ENCODE data around the gene KRTAP4-16. TPM values are rescaled to one million over a fixed set of nuclear protein-coding genes. Genes with fewer than 3 reads are reported as not detected.
"Not testable (repeated sequence)": the region's sequence is repeated elsewhere in the genome, so short reads cannot be mapped to it uniquely, and the experiment has no call there.

Gene KRTAP4-16
- total RNA-seq, 4 donors from 2014 or later: not detected

- no peak for TF ChIP-seq CTCF (IDR thresholded peaks at IDR 0.05)
- TF ChIP-seq POLR2A (IDR thresholded peaks at IDR 0.05): no peak
- H3K27ac ChIP-seq: no peak within 1 kb of the TSS
- no peaks in the 10 kb centered on the region for H3K27me3 ChIP-seq
- H3K4me1 ChIP-seq: no peaks in the 10 kb centered on the region
- DNase-seq: no peak
- H3K36me3 ChIP-seq: no peaks in the 10 kb centered on the region
- no peaks in the 10 kb centered on the region for H3K9me3 ChIP-seq
- no peak within 1 kb of the TSS for H3K4me3 ChIP-seq
Measured at GRCh38 chr17:41060052-41060604, 41.9 kb downstream of the KRTAP4-16 start, which contains the start of gene KRTAP2-3. KRTAP2-3 (minus strand) TSS chr17:41060114; CDS start chr17:41060050, 64 bp downstream.

- H3K4me1 ChIP-seq, DNase-seq, H3K9me3 ChIP-seq, H3K36me3 ChIP-seq, H3K27ac ChIP-seq, H3K4me3 ChIP-seq, H3K27me3 ChIP-seq: not testable (repeated sequence)
Measured at GRCh38 chr17:41059276-41060051, 42.5 kb downstream of the KRTAP4-16 start.

- no peaks in the 10 kb centered on the region for H3K36me3 ChIP-seq
- H3K4me1 ChIP-seq: no peaks in the 10 kb centered on the region
- H3K27ac ChIP-seq: no peak overlapping the region
- no peaks in the 10 kb centered on the region for H3K9me3 ChIP-seq
- TF ChIP-seq CTCF (IDR thresholded peaks at IDR 0.05): no peak
- TF ChIP-seq POLR2A (IDR thresholded peaks at IDR 0.05): no peak
- DNase-seq: no peak
- no peaks in the 10 kb centered on the region for H3K27me3 ChIP-seq
- no peak overlapping the region for H3K4me3 ChIP-seq
Measured at GRCh38 chr17:41058741-41059140, 43.3 kb downstream of the KRTAP4-16 start.

- no peak for TF ChIP-seq POLR2A (IDR thresholded peaks at IDR 0.05)
- no peak for TF ChIP-seq CTCF (IDR thresholded peaks at IDR 0.05)
- Histone ChIP-seq H3K27me3 (no peaks in the 10 kb centered on the region), H3K9me3 (no peaks in the 10 kb centered on the region), H3K27ac (no peak overlapping the region), H3K4me3 (no peak overlapping the region), H3K4me1 (no peaks in the 10 kb centered on the region), H3K36me3 (no peaks in the 10 kb centered on the region)
- no peak for DNase-seq
Measured at GRCh38 chr17:41057547-41057946, 44.5 kb downstream of the KRTAP4-16 start.

GRCh38 chr17:41055130-41055529 is 46.9 kb downstream of the KRTAP4-16 start, which contains the start of gene KRTAP2-2:
KRTAP2-2 (minus strand) TSS chr17:41055230; CDS start chr17:41055211, 19 bp downstream.
- H3K4me1 ChIP-seq, H3K27ac ChIP-seq, DNase-seq, H3K36me3 ChIP-seq, H3K27me3 ChIP-seq, H3K9me3 ChIP-seq, H3K4me3 ChIP-seq: not testable (repeated sequence)

GRCh38 chr17:41054556-41054955 is 47.5 kb downstream of the KRTAP4-16 start:
- DNase-seq, H3K4me1 ChIP-seq, H3K27ac ChIP-seq, H3K36me3 ChIP-seq, H3K27me3 ChIP-seq, H3K4me3 ChIP-seq, H3K9me3 ChIP-seq: not testable (repeated sequence)

GRCh38 chr17:41054025-41054424 is 48.0 kb downstream of the KRTAP4-16 start:
- Histone ChIP-seq H3K36me3 (no peaks in the 10 kb centered on the region), H3K4me1 (no peaks in the 10 kb centered on the region), H3K4me3 (no peak overlapping the region), H3K27ac (no peak overlapping the region), H3K27me3 (peaks cover 0 to under 1% of the 10 kb centered on the region in 2 donors), H3K9me3 (no peaks in the 10 kb centered on the region)
- DNase-seq: no peak
- TF ChIP-seq POLR2A (IDR thresholded peaks at IDR 0.05) (no peak), CTCF (IDR thresholded peaks at IDR 0.05) (no peak)
